Liver (tissue), 2 donors: ENCODE measurements around the gene INTS1.

ENCODE experiments used
- YY1 ChIP-seq: IDR thresholded peaks from 2 replicates; pipeline ENCODE4 v1.6.1; 2016; ENCODE audit warnings: antibody characterized with exemption, mild to moderate bottlenecking
- TF ChIP-seq, protein P1 (sequence below): fragments of 150-350 bp; IDR thresholded peaks from 2 replicates; pipeline ENCODE4 v1.5.1; 2017; ENCODE audit warnings: improper control_type of control experiment, low read depth, low read length; ENCODE audit not compliant: missing input control
- donor health status: healthy.

DNA sequence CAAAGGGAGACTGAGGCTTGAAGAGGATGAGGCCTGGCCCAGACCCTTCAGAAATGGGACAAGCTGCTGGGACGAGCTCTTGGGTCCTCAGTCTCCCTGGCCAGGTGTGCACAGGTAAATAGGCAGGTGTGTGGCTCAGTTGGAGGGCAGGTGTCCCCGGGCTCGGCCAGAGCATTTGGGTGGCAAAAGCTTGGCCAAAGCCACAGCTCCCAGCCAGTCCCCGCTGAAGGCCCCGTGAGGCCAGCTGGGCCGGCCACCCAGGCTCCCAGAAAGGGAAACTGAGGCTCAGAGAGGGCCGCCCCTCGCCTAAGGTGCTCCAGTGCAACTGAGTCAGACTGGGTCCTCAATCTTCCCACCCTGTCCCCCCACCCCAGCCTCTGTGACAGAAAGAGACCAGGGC lies 82.2 kb downstream of the INTS1 start:
- TF ChIP-seq YY1 = no peak
- TF ChIP-seq, protein P1, sequence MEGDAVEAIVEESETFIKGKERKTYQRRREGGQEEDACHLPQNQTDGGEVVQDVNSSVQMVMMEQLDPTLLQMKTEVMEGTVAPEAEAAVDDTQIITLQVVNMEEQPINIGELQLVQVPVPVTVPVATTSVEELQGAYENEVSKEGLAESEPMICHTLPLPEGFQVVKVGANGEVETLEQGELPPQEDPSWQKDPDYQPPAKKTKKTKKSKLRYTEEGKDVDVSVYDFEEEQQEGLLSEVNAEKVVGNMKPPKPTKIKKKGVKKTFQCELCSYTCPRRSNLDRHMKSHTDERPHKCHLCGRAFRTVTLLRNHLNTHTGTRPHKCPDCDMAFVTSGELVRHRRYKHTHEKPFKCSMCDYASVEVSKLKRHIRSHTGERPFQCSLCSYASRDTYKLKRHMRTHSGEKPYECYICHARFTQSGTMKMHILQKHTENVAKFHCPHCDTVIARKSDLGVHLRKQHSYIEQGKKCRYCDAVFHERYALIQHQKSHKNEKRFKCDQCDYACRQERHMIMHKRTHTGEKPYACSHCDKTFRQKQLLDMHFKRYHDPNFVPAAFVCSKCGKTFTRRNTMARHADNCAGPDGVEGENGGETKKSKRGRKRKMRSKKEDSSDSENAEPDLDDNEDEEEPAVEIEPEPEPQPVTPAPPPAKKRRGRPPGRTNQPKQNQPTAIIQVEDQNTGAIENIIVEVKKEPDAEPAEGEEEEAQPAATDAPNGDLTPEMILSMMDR = no peak
